SKM-1 treated with dmso at 0.1 percent for 144 hours (cell line): ENCODE measurements around the gene TEF.
"Not testable (repeated sequence)": the region's sequence is repeated elsewhere in the genome, so short reads cannot be mapped to it uniquely, and the experiment has no call there.

Experiments
- DNase-seq: peaks from one replicate; lab custom pipeline; 2025; ENCODE audit not compliant: unreplicated experiment; lab: John Stamatoyannopoulos, UW

Gene TEF

GRCh38 chr22:41380993-41381328 lies 781 bp upstream of the TEF start:
- no peak for DNase-seq

- DNase-seq: peak; percentile 18
Measured at GRCh38 chr22:41382098-41382578, 396 bp downstream of the TEF start.

- no peak for DNase-seq
Measured at GRCh38 chr22:41382610-41383009, 868 bp downstream of the TEF start.

GRCh38 chr22:41383085-41383484 lies 1.3 kb downstream of the TEF start:
- DNase-seq: no peak

GRCh38 chr22:41384128-41384527 lies 2.4 kb downstream of the TEF start:
- DNase-seq: no peak

GRCh38 chr22:41387341-41387740 lies 5.6 kb downstream of the TEF start:
- no peak for DNase-seq

- no peak for DNase-seq
Measured at GRCh38 chr22:41394012-41394356, 12.2 kb downstream of the TEF start.

GRCh38 chr22:41395531-41396240 lies 13.9 kb downstream of the TEF start:
- no peak for DNase-seq

GRCh38 chr22:41397143-41397811 lies 15.5 kb downstream of the TEF start:
- DNase-seq: no peak

GRCh38 chr22:41398921-41399320 lies 17.2 kb downstream of the TEF start:
- no peak for DNase-seq

- DNase-seq: no peak
Measured at GRCh38 chr22:41401781-41402648, 20.3 kb downstream of the TEF start.

GRCh38 chr22:41402851-41403250 lies 21.1 kb downstream of the TEF start:
- not testable (repeated sequence) for DNase-seq

- peak; percentile 67 for DNase-seq
Measured at GRCh38 chr22:41403532-41404318, 22.0 kb downstream of the TEF start.

- DNase-seq: no peak
Measured at GRCh38 chr22:41405588-41405987, 23.8 kb downstream of the TEF start.

- DNase-seq: no peak
Measured at GRCh38 chr22:41406410-41406809, 24.7 kb downstream of the TEF start.

- DNase-seq: no peak
Measured at GRCh38 chr22:41407433-41407832, 25.7 kb downstream of the TEF start.

- DNase-seq: no peak
Measured at GRCh38 chr22:41408665-41409064, 26.9 kb downstream of the TEF start.

- DNase-seq: no peak
Measured at GRCh38 chr22:41410311-41410751, 28.6 kb downstream of the TEF start.

GRCh38 chr22:41411021-41411851 lies 29.5 kb downstream of the TEF start:
- DNase-seq: no peak

- DNase-seq: no peak
Measured at GRCh38 chr22:41415554-41415953, 33.8 kb downstream of the TEF start.
